K562 (cell line): ENCODE data around the gene LHPP. TPM values are rescaled to one million over a fixed set of nuclear protein-coding genes. Genes with fewer than 3 reads are reported as not detected.
A peak's percentile ranks its signal among the peaks of the same experiment; 100 is the strongest.

ENCODE experiments used
- ATAC-seq: fragments of 200-7000 bp; cut with Tn5 transposase; 3 replicates; pipeline ENCODE4 v1.9.1; 2020; ENCODE audit warnings: moderate library complexity
- BruUV-seq: library from RNA; stranded (reverse); fragments of 400-500 nt; replicated peaks from 2 replicates; lab custom pipeline; 2021; lab: Mats Ljungman, UMichigan
- CTCF ChIA-PET: fragments of 300-600 bp; formaldehyde crosslinking; extraction: SDS; loops from one replicate; lab custom pipeline; 2021; ENCODE audit warnings: low intra/inter-chr PET ratio; lab: Yijun Ruan, JAX
- POLR2A ChIA-PET: fragments of 300-600, 350-650 bp; sonication (Branson Sonifier 250); formaldehyde crosslinking; extraction: SDS; loops from one replicate; lab custom pipeline; 2021; ENCODE audit warnings: antibody characterized with exemption, inconsistent platforms; lab: Yijun Ruan, JAX
- DNase-seq, 4 experiments: peaks; one replicate each; pipeline versions ENCODE4 v3.0.0 to v3.0.0-alpha.2; 2011 to 2018; ENCODE audit warnings: low spot score in 3 of 4, mixed read lengths in 3 of 4; ENCODE audit errors: extremely low read depth in 1 of 4
- FAIRE-seq: peaks from 2 replicates; lab custom pipeline; 2011; peaks lifted over from hg19 to GRCh38; lab: Jason Lieb, UNC
- H2AFZ ChIP-seq: 2 replicates; pipeline ENCODE4 v1.6.0; 2011; ENCODE audit warnings: low read depth, low read length, control low read depth, inconsistent platforms
- H3K27ac ChIP-seq: fragments of 200-600 bp; 3 replicates; pipeline ENCODE4 v1.8.0; 2011; ENCODE audit warnings: low read depth, mild to moderate bottlenecking, control low read depth, inconsistent platforms, low read length, moderate library complexity, mixed read lengths; ENCODE audit errors: extremely low read depth
- H3K27me3 ChIP-seq, 2 experiments: fragments of 300-600 bp in 1 of 2; 2 replicates in 1 of 2; 3 replicates in 1 of 2; pipeline versions ENCODE4 v1.6.0 to v1.8.0; 2011; ENCODE audit warnings: inconsistent platforms in 2 of 2, low read length in 2 of 2, mild to moderate bottlenecking in 1 of 2, mixed read lengths in 1 of 2, moderate library complexity in 1 of 2; ENCODE audit not compliant: control insufficient read depth in 2 of 2, insufficient read depth in 2 of 2
- H3K36me3 ChIP-seq: fragments of 300-600 bp; 3 replicates; pipeline ENCODE4 v1.8.0; 2011; ENCODE audit warnings: mild to moderate bottlenecking, low read length, inconsistent platforms; ENCODE audit not compliant: control insufficient read depth, insufficient read depth
- H3K4me1 ChIP-seq, 2 experiments: fragments of 200-600 bp in 1 of 2; replicated peaks in 1 of 2; 2 replicates in 1 of 2; 3 replicates in 1 of 2; pipeline versions ENCODE4 v1.5.1 to v1.8.0; 2011; ENCODE audit warnings: inconsistent platforms in 2 of 2, low read length in 2 of 2, mild to moderate bottlenecking in 1 of 2, mixed read lengths in 1 of 2, moderate library complexity in 1 of 2; ENCODE audit not compliant: control insufficient read depth in 2 of 2, insufficient read depth in 2 of 2
- H3K4me2 ChIP-seq: 2 replicates; pipeline ENCODE4 v1.6.1; 2011; ENCODE audit warnings: low read length, control low read depth, inconsistent platforms, mixed read lengths; ENCODE audit not compliant: insufficient read depth
- H3K4me3 ChIP-seq: fragments of 200-600 bp; sonication (generic), shearing (Covaris generic); 2 replicates; pipeline ENCODE4 v1.5.1; 2016; ENCODE audit warnings: control low read depth, inconsistent platforms
- H3K79me2 ChIP-seq: fragments of 200-600 bp; 3 replicates; pipeline ENCODE4 v1.8.0; 2011; ENCODE audit warnings: low read length, inconsistent platforms; ENCODE audit not compliant: control insufficient read depth, insufficient read depth
- H3K9ac ChIP-seq, 2 experiments: 2 replicates each; pipeline versions ENCODE4 v1.6.0 to v1.6.1; 2011; ENCODE audit warnings: low read depth in 2 of 2, low read length in 2 of 2, control low read depth in 1 of 2, inconsistent platforms in 1 of 2, mild to moderate bottlenecking in 1 of 2, mixed read lengths in 1 of 2; ENCODE audit not compliant: insufficient read depth in 1 of 2
- H3K9me1 ChIP-seq: one replicate; pipeline ENCODE4 v1.6.0; 2011; ENCODE audit warnings: inconsistent platforms, mild to moderate bottlenecking, low read length, moderate library complexity; ENCODE audit not compliant: control insufficient read depth, insufficient read depth
- H3K9me3 ChIP-seq: replicated peaks from 2 replicates; pipeline ENCODE4 v1.5.1; 2011; ENCODE audit warnings: low read depth, low read length, inconsistent platforms; ENCODE audit not compliant: control insufficient read depth, insufficient read depth
- H4K20me1 ChIP-seq: replicated peaks from 2 replicates; pipeline ENCODE4 v1.6.1; 2011; ENCODE audit warnings: low read length, inconsistent platforms, mixed read lengths; ENCODE audit not compliant: control insufficient read depth, insufficient read depth
- BHLHE40 ChIP-seq: IDR thresholded peaks from 2 replicates; pipeline ENCODE4 v1.6.1; 2011; ENCODE audit warnings: low read length, improper control_type of control experiment
- CHD7 ChIP-seq: fragments of 200-600 bp; sonication (generic); IDR thresholded peaks from one replicate; pipeline ENCODE4 v1.6.1; 2012; ENCODE audit warnings: mild to moderate bottlenecking, low read depth, low read length, inconsistent platforms
- FOXO4 ChIP-seq: fragments of 450-650 bp; formaldehyde crosslinking; IDR thresholded peaks from 2 replicates; pipeline ENCODE4 v1.4.0; 2020; ENCODE audit warnings: mild to moderate bottlenecking, moderate library complexity
- POLR2G ChIP-seq: fragments of 200-400 bp; formaldehyde crosslinking; IDR thresholded peaks from 2 replicates; pipeline ENCODE4 v1.6.1; 2017; ENCODE audit warnings: low read depth, mild to moderate bottlenecking, antibody characterized with exemption, low read length, moderate library complexity
- SRSF7 ChIP-seq: fragments of 200-400 bp; formaldehyde crosslinking; optimal IDR thresholded peaks from 2 replicates; pipeline ENCODE3; 2017; ENCODE audit warnings: mild to moderate bottlenecking, low read depth, low read length
- TBP ChIP-seq: optimal IDR thresholded peaks from 2 replicates; pipeline ENCODE3; 2011; ENCODE audit warnings: low read depth, low read length, improper control_type of control experiment
- ZBTB7A ChIP-seq: IDR thresholded peaks from 2 replicates; pipeline ENCODE4 v1.6.1; 2011; ENCODE audit warnings: low read depth, mild to moderate bottlenecking, low read length, moderate library complexity, borderline replicate concordance; ENCODE audit not compliant: control insufficient read depth
- ZNF24 ChIP-seq: fragments of 450-650 bp; IDR thresholded peaks from 2 replicates; pipeline ENCODE4 v1.6.1; 2016
- WGBS: fragments of 100-300 bp; shearing (Covaris generic); methylation state at CpG from one replicate; pipeline ENCODE4 v1.1.6; 2016; ENCODE audit warnings: low coverage, mixed read lengths; ENCODE audit not compliant: insufficient coverage; ENCODE audit errors: missing lambda C conversion rate; 5-methylcytosine and 5-hydroxymethylcytosine counted together
- in situ Hi-C: fragments of 300-500 bp; cut with MboI; formaldehyde crosslinking; loops from 4 replicates; pipeline ENCODE4 v1.15.0; 2018; ENCODE audit warnings: inconsistent platforms, mixed read lengths
- intact Hi-C: fragments of 100-400 bp; cut with micrococcal nuclease; formaldehyde crosslinking; loops from 2 replicates; pipeline ENCODE4 v1.14.2; 2022
- polyA plus RNA-seq, 8 experiments: library from polyadenylated mRNA; depleted of rRNA in 4 of 8; stranded (reverse) in 5 of 8; unstranded in 3 of 8; fragments of >200 nt; fragmentation: Nextera tagmentation in 2 of 8; fragmentation: Illumina TruSeq in 1 of 8; extraction: Ambion mirVana in 2 of 8; extraction: Trizol in 1 of 8; gene quantifications; 2 replicates each; pipeline versions ENCODE4 v1.2.1 to v1.2.3, GENCODE V29; 2011 to 2014; ENCODE audit warnings: inconsistent platforms in 1 of 8, missing spikeins in 1 of 8
- total RNA-seq, 7 experiments: library from RNA; depleted of rRNA in 6 of 7; stranded (reverse); fragments of >200 nt in 6 of 7; fragmentation: Illumina TruSeq in 2 of 7; extraction: Trizol in 2 of 7; gene quantifications; 2 replicates each; pipeline versions ENCODE4 v1.2.1 to v1.2.3, GENCODE V29; 2011 to 2021; ENCODE audit warnings: low replicate concordance in 1 of 7

LHPP gene
- total and polyA plus RNA-seq, 9 of the 15 experiments (the other 6 are each of a cell fraction or from before 2014, with no cell fraction given), result 0.34 to 7.4 (median 3.0) TPM

- Histone ChIP-seq H3K79me2 (no peaks in the 10 kb centered on the region), H3K4me3 (no peak overlapping the region), H2AFZ (0 out of 2 replicates have a peak overlapping the region, but pooled peaks have one; percentile 23), H3K4me2 (no peak overlapping the region), H3K9me3 (no peaks in the 10 kb centered on the region), H4K20me1 (no peaks in the 10 kb centered on the region), H3K4me1 (peaks cover 0 to 29% of the 10 kb centered on the region in 2 experiments; a peak in 3 of 5 replicates), H3K9ac (peak overlapping the region in 1 of 2 experiments; percentile 71; a peak in 2 of 4 replicates), H3K36me3 (0 out of 3 replicates have a peak, but pooled peaks cover 2% of the 10 kb centered on the region), H3K9me1 (peaks cover 3% of the 10 kb centered on the region), H3K27ac (no peak overlapping the region), H3K27me3 (no peaks in the 10 kb centered on the region)
- 47% methylated on average over 7 of the region's 18 CpGs for WGBS
- ATAC-seq, result peak; percentile 82
- DNase-seq, result peak; percentile 58 to 69 (median 64)
- intact Hi-C loops, result no loop called here
- TF ChIP-seq BHLHE40, result no peak
- no peak for TF ChIP-seq ZNF24
- TF ChIP-seq ZBTB7A, result peak; percentile 51; the same call in 1 of the 2 replicates
- TF ChIP-seq FOXO4 (CRISPR knock-in tag), result no peak
- no peak for TF ChIP-seq TBP
- TF ChIP-seq SRSF7, result no peak
- no peak for TF ChIP-seq CHD7
- TF ChIP-seq POLR2G, result peak; percentile 17; the same call in 1 of the 2 replicates
- in situ Hi-C loops, result no loop called here
- ChIA-PET CTCF (no interaction called here), POLR2A (interaction anchor here (0.8 kb wide), 1 partner anchor 128 kb away, joined by 3 read pairs; no protein-coding TSS in a partner anchor)
- BruUV-seq, result no TSS peak
- FAIRE-seq, result no peak
Measured at GRCh38 chr10:124612611-124613498, 151.2 kb downstream of the LHPP start.
